HG03039 (cell line): ENCODE results near the gene IFNA16.
"Not testable (repeated sequence)": the region's sequence is repeated elsewhere in the genome, so short reads cannot be mapped to it uniquely, and the experiment has no call there.

ENCODE experiments used
- ATAC-seq: cut with Tn5 transposase; IDR thresholded peaks from one replicate; pipeline ENCODE4 v1.9.1; 2021; ENCODE audit warnings: mild to moderate bottlenecking, moderate library complexity; ENCODE audit not compliant: unreplicated experiment

The IFNA16 gene

DNA sequence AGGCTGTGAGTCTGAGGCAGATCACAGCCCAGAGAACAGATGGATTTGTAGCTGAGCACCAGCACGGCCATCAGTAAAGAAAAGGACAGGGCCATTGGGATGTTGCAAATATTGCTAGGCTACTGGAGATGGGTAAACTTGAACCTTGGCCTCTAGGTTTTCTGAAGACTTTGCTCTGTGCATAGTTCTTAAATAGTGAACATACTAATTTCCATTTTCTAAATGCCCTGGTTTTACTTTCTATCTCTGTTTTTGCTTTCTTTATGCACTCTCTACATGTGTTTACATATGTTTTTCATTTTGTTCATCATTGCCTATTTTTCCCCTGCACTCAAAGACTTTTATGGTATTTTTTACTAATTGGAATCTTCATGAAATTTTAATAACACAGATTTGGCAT is at the start of gene IFNA16:
Gene IFNA16, minus strand, starts transcription at position 101 of the 400 bp plus-strand sequence. Its CDS starts 6 bp downstream, at position 95.
- not testable (repeated sequence) for ATAC-seq

DNA sequence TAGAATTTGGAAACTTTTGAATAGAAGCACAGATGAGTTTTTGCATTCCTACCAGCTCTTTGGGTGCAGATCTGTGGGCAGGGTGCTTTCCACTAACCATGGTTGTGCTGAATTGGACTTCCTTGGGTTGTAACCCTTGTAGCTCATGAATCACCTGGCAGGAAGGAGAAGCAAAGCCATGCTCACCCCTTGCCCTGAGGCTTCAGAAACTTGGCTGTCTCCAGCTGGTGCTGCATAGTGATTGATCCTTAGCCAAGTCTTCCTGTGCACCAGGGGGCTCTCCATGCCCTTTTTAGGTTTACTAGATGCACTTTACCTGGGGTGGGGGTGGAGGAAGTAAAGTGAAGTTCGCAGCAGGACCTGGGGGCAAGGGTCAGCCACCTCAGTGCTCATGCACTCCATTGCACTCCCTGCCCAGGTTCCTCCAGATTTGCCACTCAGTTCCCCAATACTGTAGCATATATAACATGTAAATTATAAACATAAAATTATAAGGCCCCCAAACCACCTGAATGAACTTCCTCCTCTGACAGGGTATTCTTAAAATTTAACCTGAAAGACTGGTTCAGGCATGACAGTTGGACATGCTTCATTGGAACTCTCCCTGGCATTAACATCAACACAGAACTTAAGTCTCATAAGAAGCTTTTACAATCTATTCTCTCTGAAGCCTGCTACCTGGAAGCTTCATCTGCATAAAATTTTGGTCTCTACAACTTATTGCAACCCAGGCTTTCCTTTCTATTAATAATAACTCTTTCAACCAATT is 48.5 kb upstream of the IFNA16 start:
- ATAC-seq: no peak

DNA sequence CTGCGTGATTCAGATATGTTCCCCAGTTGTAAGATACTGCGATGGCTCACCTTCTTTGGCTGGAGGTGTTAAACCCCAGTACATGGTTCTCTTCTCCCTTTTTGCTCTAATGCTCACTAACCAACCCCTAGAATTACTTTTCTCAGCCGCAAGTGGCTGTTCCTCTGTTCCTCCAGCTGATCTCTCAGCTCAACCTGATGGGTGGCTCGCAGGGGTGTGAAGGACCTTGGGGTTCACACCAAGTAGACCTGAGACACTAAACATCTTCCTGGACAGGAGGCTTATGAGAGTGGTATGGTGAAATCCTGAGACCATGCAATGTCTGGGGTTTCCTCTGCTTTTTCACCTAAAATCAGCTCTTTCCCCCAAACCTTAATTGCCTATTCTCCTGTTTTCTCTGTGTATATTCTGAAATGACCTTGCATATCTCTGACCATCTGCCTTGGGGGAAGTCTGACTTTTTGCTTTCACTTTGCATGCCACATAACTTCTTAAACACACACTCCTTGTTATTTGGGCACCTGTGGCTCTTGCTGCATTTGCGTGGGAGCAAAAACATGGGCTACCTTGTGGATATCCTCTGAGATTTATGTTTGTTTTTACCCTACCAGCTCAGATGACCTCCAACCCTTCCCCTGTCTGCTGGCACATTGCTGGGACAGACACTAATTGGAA is 38.6 kb upstream of the IFNA16 start:
- ATAC-seq: no peak

DNA sequence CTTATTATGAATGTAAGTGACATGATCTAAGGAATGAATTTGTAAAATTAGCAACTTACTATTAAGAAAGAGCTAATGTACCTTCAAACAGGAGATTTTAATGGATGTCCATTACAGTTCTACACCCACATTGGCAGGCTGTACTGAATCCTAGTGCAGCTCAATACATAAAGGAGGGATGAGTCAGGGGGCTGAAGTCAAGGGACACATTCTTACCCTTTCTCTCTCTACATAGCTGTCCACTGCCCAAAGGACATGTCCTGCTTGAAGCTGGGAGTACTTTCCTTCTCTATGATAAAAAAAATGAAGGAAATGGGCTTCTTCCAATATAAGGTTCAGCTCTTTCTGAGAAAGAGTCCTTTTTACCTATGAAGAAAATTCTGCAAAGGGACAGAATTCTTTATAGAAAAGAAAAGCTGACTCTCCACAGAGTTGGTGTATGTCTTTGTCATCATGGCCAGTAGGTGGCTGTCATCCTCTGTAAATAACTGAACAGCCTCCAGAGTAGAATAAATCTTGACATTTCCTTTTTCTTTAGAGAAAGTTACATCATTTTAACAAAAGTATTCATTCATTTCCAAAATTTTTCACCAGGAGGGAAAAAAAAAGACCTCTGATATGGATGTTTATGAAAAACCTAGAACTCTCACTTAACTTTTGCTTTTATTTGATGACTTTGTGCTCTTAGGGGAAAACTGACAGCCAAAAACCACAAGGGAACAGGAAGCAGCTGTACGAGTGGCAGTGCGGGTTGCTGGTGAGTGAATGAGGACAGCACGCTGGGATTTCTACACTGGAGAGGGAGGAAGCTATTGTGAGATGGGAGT is 35.8 kb upstream of the IFNA16 start:
- peak; percentile 81 for ATAC-seq

DNA sequence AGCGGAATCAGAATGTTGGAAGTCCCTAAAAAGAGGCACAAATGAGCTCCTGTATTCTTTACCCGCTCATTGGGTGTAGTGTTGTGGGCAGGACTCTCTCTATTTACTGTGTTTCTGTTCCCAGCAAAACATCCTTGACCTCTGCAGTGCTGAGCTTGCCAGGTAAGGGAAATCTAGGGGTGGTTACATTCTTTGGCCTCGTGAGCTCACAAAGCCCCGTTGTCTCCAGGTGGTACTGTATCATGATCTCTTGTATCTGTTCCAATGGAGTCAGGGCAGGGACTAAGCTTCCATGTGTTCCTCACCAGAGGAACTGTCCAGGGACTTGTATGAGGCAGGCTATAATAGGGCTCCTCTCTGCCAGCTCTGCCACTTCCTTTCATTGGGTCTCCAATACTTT is 34.5 kb upstream of the IFNA16 start:
- ATAC-seq: no peak

DNA sequence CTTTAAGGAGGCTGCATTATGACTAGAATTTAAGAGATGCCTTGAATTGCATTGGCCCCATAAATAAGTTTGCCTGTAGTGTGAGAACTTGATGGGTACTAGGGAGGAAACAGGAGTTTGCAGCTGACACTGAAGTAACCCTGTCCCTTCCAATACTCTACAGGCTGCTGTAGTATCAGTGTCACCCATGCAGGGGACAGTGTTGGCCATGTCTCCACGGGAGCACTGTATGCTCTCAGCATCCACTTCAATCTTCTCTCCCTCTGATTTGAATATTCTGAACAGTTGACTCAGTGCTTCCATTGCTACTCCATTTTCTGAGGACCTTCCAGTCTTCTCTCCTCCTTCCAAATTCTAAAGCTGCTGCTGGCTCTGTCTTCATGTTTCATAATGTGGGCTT is 34.1 kb upstream of the IFNA16 start:
- ATAC-seq: no peak

DNA sequence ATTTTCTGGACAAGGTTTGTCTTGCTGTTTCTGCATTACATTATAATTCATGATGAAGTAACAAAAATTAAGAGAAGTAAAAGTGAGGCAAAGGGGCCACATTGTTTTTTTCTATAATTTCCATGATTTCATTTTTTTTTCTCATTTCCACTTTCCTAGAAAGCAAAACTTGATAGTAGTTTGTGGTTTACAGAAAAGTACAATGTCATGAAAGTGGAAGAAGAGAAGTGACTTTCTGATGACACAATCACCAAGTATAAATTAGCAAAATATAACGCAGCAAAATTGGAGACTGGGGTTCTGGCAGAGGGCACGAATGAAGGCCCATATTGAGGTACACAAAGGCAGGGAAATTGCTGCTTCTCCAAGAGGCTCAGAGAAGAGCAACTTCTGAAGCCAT is 27.7 kb upstream of the IFNA16 start:
- no peak for ATAC-seq

DNA sequence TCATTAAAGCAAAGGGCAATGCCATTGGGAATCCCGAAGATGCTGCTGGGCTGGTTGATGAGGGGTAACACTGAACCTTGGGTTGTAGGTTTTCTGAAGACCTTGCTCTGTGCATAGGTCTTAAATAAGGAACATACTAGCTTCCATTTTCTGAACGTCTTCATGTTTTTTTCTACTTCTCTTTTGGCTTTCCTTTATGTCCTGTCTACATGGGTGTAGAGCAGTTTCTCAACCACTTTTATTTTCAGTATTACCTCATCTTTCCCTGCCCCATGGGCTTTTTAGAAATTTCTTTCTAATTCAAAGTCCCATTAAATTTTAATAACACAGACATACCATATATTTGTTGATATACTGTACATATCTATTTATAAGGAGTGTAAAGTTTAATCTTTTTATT is 22.8 kb upstream of the IFNA16 start, which contains the start of gene IFNA14:
Gene IFNA14, minus strand, starts transcription at position 95 of the 400 bp plus-strand sequence. Its CDS starts 70 bp downstream, at position 25.
- ATAC-seq: no peak

DNA sequence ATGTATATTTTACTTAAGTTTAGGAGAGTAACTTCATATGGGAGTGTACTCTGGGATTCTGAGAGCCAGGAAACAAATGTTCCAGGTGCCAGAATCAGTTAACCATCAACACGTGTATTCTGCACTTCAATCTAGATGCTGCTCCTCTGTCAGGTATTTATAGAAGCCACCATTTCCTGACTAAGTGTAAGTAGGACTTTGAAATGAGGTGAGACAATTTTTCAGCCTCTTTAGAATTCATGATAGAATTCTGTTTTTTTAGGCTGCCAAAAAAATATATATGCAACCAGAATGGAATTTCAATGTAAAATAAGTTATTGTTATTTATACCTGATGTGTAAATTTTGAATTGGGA is 19.2 kb upstream of the IFNA16 start:
- not testable (repeated sequence) for ATAC-seq

DNA sequence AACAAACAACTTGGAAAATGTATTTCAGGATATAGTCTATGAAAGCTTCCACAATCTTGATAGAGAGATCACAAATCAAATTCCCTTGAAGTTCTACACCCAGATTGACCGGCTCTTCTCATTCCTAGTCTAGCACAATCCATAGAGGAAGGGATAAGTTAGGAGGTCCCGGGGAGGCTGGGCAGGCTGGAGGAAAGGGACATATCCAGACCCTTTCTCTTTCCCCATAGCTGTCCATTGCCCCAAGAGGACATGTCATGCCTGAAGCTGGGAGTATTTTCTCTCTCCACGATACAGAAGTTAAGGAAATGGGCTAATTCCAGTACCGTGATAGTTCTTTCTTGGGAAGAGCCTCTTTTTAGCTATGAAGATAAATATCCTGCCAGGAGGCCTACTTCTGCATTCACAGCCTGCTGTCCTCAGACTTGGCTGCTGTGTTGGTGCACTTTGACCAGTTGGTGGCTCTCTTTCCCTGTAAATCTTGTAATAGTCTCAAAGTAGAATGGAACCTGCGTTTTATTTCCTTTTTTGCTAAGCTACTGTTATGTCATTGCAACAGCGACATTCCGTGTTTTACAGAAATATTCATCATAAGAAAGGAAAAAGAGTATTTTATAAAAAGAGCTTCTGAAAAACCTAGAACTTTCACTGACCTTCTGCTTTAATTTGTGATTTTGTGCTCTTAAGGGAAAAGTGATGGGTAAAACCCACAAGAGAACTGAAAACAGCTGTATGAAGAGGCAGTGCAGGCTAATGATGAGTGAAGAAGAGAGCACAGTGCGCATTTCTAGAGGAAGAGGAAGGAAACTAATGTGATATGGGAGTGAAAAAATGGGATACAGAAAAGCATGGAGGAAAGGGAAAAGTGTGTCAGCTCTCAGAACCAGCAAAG is 18.6 kb upstream of the IFNA16 start:
- peak; percentile 86 for ATAC-seq

DNA sequence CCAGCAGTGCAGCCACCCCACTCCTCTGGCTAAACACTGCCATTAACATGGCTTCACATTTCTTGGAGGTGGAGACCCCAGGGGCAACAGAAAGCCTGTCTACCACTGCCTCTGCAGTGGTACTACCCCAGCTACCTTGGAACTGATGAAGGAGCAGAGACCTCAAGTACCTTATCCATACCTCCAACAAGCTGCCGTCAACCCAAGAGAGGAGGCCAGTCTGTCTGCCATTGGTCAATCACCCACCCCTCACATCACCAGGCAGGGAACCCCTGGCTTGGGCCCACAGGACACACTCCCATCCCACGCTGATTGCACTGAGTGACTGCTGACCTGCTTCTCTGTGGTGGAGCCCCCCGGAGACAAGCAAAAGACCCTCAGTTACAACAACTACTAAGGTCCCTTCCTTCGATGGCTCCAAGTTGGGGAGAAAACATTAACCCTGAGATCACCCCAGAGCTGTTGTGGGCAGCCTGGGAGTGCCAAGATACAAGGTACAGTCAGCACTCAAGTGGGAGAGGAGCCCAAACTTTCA is 17.1 kb upstream of the IFNA16 start:
- ATAC-seq: no peak

DNA sequence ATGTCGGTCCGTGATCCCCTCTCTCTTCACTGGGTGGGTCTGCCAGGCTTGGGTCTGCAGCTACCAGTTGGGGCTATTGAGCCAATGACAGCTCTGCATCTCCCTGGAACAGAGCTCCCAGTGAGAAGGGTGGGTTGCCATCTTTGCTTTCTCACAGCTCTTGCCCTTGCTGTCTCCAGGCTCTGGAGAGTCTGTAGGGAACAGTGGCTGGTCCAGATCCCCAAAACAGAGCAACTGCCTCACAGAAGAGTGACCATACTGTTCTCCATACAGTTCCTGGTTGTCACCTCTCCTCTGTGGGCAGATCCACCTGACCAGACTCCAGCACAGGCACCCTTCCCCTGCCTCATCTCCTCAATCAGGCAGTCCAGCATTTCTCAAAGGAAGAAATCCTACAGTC is 16.1 kb upstream of the IFNA16 start:
- ATAC-seq: no peak

DNA sequence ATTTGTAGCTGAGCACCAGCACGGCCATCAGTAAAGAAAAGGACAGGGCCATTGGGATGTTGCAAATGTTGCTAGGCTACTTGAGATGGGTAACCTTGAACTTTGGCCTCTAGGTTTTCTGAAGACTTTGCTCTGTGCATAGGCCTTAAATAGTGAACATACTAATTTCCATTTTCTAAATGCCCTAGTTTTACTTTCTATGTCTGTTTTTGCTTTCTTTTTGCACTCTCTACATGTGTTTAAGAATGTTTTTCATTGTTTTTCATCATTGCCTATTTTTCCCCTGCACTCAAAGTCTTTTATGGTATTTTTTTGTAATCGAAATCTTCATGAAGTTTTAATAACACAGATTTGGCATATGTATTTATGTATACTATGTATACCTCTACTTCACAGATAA is 11.0 kb upstream of the IFNA16 start, which contains the start of gene IFNA17:
Gene IFNA17, minus strand, starts transcription at position 101 of the 400 bp plus-strand sequence. Its CDS starts 49 bp downstream, at position 52.
- ATAC-seq: no peak

DNA sequence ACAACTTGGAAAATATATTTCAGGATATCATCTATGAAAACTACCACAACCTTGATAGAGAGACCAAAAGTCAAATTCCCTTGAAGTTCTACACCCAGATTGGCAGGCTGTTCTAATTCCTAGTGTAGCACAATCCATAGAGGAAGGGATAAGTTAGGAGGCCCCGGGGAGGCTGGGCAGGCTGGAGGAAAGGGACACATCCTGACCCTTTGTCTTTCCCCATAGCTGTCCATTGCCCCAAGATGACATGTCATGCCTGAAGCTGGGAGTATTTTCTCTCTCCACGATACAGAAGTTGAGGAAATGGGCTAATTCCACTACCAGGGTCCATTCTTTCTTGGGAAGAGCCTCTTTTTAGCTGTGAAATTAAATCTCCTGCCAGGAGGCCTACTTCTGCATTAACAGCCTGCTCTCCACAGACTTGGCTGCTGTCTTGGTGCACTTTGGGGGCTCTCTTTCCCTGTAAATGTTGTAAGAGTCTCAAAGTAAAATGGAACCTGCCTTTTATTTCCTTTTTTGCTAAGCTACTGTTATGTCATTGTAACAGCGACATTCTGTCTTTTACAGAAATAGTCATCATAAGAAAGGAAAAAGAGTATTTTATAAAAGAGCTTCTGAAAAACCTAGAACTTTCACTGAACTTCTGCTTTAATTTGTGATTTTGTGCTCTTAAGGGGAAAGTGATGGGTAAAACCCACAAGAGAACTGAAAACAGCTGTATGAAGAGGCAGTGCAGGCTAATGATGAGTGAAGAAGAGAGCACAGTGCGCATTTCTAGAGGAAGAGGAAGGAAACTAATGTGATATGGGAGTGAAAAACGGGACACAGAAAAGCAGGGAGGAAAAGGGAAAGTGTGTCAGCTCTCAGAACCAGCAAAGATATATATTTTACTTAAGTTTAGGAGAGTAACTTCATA is 3.4 kb downstream of the IFNA16 start:
- not testable (repeated sequence) for ATAC-seq

DNA sequence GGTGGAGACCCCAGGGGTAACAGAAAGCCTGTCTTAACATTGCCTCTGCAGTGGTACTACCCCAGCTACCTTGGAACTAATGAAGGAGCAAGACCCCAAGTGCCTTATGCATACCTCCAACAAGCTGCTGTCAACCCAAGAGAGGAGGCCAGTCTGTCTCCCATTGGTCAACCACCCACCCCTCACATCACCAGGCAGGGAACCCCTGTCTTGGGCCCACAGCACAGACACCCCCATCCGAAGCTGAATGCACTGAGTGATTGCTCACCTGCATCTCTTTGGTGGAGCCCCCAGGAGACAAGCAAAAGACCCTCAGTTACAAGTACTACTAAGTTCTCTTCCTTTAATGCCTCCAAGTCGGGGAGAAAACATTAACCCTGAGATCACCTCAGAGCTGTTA is 5.0 kb downstream of the IFNA16 start:
- ATAC-seq: not testable (repeated sequence)

DNA sequence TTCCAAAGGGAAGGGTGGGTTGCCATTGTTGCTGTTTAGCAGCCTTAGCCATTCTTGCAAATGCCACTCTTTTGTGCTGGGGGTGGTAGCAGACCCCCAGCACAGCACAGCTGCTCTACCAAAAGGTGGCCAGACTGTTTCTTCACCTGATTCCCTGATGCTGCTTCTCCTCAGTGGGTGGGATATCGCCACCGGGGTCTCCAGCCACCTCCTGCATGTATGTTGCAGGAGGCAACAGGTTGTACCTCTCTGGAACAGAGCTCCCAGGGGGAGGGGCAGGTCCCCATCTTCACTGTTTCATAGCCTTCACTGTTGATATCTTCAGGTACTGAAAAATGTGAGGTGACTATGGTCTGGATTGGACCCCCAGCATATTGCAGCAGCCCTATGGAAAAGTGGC is 6.3 kb downstream of the IFNA16 start:
- ATAC-seq: not testable (repeated sequence)

DNA sequence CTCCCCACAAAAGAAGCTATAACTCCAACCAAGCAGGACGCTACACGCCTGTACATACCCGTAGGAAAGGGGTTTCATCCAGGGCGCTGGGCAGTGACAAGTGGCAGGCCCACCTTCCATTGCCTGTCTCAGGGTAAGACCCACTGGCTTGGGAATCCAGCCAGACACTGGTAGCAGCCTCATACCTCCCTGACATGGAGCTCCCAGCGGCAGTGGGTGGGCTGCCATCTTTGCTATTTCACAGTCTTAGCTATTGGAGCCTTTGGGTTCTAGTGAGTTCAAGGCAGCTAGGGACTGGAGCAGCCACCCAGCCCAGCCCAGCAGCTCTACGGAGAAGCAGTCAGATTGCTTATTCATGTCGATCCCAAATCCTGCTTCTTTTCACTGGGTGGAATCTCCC is 6.8 kb downstream of the IFNA16 start:
- ATAC-seq: no peak

DNA sequence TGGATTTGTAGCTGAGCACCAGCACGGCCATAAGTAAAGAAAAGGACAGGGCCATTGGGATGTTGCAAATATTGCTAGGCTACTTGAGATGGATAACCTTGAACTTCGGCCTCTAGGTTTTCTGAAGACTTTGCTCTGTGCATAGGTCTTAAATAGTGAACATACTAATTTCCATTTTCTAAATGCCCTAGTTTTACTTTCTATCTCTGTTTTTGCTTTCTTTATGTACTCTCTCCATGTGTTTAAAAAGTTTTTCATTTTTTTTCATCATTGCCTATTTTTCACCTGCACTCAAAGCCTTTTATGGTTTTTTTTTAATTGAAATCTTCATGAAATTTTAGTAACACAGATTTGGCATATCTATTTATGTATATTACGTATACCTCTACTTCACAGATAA is 10.1 kb downstream of the IFNA16 start, which contains the start of gene IFNA10:
Gene IFNA10, minus strand, starts transcription at position 101 of the 400 bp plus-strand sequence. Its CDS starts 46 bp downstream, at position 55.
- ATAC-seq: not testable (repeated sequence)

DNA sequence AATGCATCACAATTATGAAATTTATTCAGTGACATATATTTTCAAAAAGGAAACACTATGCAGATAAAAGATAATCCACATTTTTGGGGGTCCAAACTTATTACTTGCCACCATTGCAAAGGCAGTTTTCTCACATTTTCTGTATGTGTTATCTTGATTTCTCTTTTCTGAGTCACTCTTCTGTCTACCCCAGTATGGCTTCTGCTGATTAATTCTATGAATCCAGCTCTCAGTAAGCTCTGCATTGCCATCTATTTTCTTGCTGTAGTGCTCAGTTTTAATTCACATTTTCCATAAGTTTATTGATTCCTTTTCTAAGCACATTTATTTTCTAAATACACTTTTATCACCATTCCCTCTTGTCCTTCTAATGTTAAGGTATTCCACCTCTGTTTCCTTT is 11.9 kb downstream of the IFNA16 start:
- no peak for ATAC-seq
